GM19397 (cell line): Measurements from ENCODE around the gene OSBPL6.
"Not testable (repeated sequence)": the region's sequence is repeated elsewhere in the genome, so short reads cannot be mapped to it uniquely, and the experiment has no call there.

ENCODE experiments used
- ATAC-seq: cut with Tn5 transposase; IDR thresholded peaks from one replicate; pipeline ENCODE4 v1.9.1; 2021; ENCODE audit warnings: mild to moderate bottlenecking, moderate library complexity; ENCODE audit not compliant: unreplicated experiment

Gene OSBPL6

GRCh38 chr2:178392215-178392614, 197.9 kb downstream of the OSBPL6 start:
- no peak for ATAC-seq

- ATAC-seq: no peak
These were observed 200.5 kb downstream of the OSBPL6 start for GRCh38 chr2:178394859-178395258.

- no peak for ATAC-seq
These were observed 201.0 kb downstream of the OSBPL6 start for GRCh38 chr2:178395295-178395694.

- no peak for ATAC-seq
These were observed 201.7 kb downstream of the OSBPL6 start for GRCh38 chr2:178395941-178396570.

GRCh38 chr2:178397002-178397605, 202.8 kb downstream of the OSBPL6 start:
- ATAC-seq: peak; percentile 66

GRCh38 chr2:178401994-178402437, 207.7 kb downstream of the OSBPL6 start:
- ATAC-seq: no peak

- ATAC-seq: peak; percentile 34
These were observed 209.5 kb downstream of the OSBPL6 start for GRCh38 chr2:178403671-178404306.

- ATAC-seq: peak; percentile 100
These were observed 210.1 kb downstream of the OSBPL6 start for GRCh38 chr2:178404368-178404767.

GRCh38 chr2:178409261-178409660, 214.9 kb downstream of the OSBPL6 start:
- ATAC-seq: no peak

- no peak for ATAC-seq
These were observed 217.7 kb downstream of the OSBPL6 start for GRCh38 chr2:178412047-178412446.

- not testable (repeated sequence) for ATAC-seq
These were observed 218.1 kb downstream of the OSBPL6 start for GRCh38 chr2:178412453-178412852.

GRCh38 chr2:178413472-178414265, 219.4 kb downstream of the OSBPL6 start:
- ATAC-seq: peak; percentile 84

- ATAC-seq: peak; percentile 75
These were observed 220.2 kb downstream of the OSBPL6 start for GRCh38 chr2:178414266-178415247.

GRCh38 chr2:178415979-178416378, 221.7 kb downstream of the OSBPL6 start:
- ATAC-seq: no peak

- no peak for ATAC-seq
These were observed 223.6 kb downstream of the OSBPL6 start for GRCh38 chr2:178417916-178418315.

GRCh38 chr2:178418426-178418825, 224.1 kb downstream of the OSBPL6 start:
- no peak for ATAC-seq

GRCh38 chr2:178419123-178419522, 224.8 kb downstream of the OSBPL6 start:
- ATAC-seq: no peak

GRCh38 chr2:178420463-178420999, 226.2 kb downstream of the OSBPL6 start:
- no peak for ATAC-seq

GRCh38 chr2:178422097-178422496, 227.8 kb downstream of the OSBPL6 start:
- no peak for ATAC-seq

- ATAC-seq: not testable (repeated sequence)
These were observed 229.4 kb downstream of the OSBPL6 start for GRCh38 chr2:178423746-178424145.
